ENCODE data around the gene TRAF3. TPM values are rescaled to one million over a fixed set of nuclear protein-coding genes. Genes with fewer than 3 reads are reported as not detected.
A peak's percentile ranks its signal among the peaks of the same experiment; 100 is the strongest.

TRAF3 gene
- total RNA-seq, 1 experiment from 2014 or later, result 14.0 TPM

DNA sequence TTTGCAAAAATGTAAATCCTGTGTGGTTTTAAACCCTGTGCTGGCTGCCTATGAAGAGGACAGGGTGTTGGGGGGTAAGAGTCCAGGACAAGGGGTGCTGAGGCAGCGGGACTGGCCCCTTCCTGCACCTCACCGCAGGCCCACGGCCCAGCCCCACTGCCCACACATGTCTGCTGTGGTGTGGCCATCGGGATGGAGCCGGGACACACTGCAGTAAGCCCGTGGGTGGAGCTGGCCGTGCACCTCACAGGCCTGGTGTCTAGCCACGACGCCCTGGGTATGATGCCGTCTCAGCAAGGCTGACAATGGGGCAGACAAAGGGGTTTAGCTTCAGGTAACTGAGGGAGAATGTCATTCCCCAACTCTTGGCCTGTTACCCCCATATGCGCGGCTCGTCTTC, 164.8 kb downstream of the TRAF3 start:
- H3K27me3 ChIP-seq, result no peaks in the 10 kb centered on the region
- no peaks in the 10 kb centered on the region for H3K9me3 ChIP-seq (replicated peaks)
- no peak overlapping the region for H3K27ac ChIP-seq
- DNase-seq, result no peak
- no peaks in the 10 kb centered on the region for H3K4me1 ChIP-seq
- peaks cover 11% of the 10 kb centered on the region; the same call in 1 of the 2 replicates for H3K36me3 ChIP-seq
- H3K4me3 ChIP-seq, result no peak overlapping the region

DNA sequence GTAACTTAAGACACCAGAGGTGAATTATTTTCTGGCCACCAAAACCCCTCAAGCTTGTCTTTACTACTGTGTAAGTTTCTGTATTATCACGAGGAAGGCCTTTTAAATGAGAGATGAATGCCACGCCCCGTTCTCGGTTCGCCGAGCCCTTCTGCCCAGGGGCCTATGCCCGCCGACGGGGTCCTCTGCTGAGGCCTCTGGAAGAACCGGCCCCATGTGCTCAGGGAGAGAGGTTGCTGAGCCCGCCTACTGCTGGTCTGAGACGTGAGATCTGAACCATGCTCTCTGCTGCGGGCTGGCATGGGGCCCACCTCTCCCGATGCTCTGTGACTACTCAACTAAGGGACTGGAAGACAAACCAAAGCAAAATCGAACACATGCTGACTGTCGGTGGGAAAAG, 166.2 kb downstream of the TRAF3 start:
- peaks cover 16% of the 10 kb centered on the region; the same call in 1 of the 2 replicates for H3K36me3 ChIP-seq
- DNase-seq, result no peak

DNA sequence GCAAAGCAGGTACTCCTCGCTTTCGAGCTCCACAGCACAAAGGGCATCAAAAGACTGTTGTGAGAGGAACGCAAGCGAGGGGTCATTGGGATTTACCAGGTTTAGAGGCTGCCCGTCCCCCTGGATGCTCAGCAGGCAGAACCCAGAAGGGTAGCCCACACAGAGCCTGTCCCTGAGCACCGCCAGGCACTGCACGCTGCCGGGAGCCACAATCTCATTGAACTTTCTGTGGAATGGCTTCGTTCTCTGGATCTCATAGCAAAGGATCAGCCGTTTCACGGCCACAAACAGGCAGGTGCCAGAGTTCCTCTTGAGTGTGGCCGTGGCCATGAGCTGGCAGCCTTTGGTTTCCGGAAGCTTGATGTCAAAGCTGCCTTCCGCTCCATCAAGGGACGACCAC, 166.7 kb downstream of the TRAF3 start:
- no peak overlapping the region for H3K4me3 ChIP-seq
- H3K36me3 ChIP-seq, result peaks cover 19% of the 10 kb centered on the region; the same call in 1 of the 2 replicates
- H3K9me3 ChIP-seq (replicated peaks), result no peaks in the 10 kb centered on the region
- H3K27me3 ChIP-seq, result no peaks in the 10 kb centered on the region
- H3K4me1 ChIP-seq, result 0 out of 2 replicates have a peak, but pooled peaks cover 3% of the 10 kb centered on the region
- no peak for DNase-seq
- H3K27ac ChIP-seq, result no peak overlapping the region

More for the DNA sequence above, 166.2 kb downstream of the TRAF3 start:
- Histone ChIP-seq H3K4me1 (no peaks in the 10 kb centered on the region), H3K27me3 (no peaks in the 10 kb centered on the region), H3K27ac (no peak overlapping the region), H3K4me3 (no peak overlapping the region), H3K9me3 (replicated peaks) (no peaks in the 10 kb centered on the region)

DNA sequence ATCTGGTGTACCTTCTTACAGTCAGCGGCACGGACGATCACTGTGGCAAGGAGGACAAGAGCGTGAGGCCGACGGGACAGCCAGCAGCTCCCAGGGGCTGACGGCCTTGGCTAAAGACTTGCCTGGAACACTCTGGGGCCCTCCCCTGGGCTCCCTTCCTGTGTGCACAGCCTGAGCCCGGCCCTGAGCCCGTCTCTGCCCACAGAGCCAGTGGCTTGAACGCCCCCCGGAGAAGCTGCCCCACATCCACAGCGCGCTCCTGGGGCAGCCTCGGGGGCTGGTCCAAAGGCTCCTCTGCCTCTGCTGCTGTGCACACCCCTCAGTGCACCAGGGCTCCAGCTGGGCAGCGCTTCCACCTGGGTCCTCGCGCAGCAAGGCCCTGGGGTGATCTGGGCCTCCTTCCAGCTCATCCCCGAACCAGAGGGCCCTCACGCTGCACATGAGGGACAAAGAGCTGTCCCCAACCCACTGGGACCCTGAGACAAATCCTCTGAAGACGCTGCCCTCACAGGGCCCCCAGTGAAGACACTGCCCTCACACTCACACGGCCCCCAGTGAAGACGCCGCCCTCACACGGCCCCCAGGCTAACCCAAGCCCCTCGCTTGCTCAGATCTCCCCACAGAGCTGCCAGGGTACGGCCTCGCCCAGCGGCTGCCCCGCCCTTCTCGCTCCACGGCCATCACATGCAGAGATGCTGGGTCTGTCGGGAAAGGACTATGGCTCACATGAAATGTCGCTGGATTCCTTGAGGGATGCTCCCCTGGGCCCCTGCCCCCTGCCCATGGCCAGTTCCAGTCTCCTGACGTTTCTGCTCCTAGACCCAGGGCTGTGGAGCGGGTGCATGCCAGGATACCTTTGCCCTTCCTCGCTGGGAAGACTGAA, 167.4 kb downstream of the TRAF3 start:
- Histone ChIP-seq H3K27me3 (no peaks in the 10 kb centered on the region), H3K27ac (no peak overlapping the region), H3K9me3 (replicated peaks) (no peaks in the 10 kb centered on the region), H3K36me3 (peaks cover 19% of the 10 kb centered on the region; the same call in 1 of the 2 replicates), H3K4me3 (no peak overlapping the region), H3K4me1 (0 out of 2 replicates have a peak, but pooled peaks cover 5% of the 10 kb centered on the region)
- no peak for DNase-seq

DNA sequence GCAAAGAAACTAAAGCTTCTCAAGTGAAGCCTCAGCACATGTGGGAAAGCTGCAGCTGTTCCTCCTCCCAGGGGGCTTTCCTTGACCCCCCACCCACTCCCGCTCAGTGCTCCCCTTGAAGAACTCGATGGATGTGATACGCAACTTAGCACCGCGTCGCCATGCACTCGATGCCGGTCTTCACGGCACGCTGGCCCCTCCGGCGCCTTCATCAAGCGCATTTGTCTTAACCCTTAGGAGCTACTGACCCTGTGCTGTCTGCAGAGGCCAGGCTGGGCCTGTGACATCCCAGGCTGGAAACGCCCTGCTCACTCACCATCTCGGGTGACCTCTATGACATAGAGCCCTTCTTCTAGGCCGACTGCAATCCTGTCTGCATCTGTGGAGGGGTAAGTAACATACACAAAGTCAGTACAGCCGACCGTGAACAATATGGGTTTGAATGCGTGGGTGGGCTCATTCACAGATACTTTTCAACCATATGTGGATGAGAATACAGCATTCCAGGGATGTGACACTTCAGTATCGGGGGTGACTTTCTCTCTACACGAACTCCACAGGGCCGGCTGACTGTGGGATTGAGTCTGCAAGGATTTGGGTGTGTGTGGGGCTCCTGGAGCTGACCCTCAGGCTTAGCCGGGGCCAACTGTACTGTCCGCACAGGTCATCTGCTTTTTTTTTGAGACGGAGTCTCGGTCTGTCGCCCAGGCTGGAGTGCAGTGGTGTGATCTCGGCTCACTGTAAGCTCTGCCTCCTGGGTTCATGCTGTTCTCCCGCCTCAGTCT, 168.3 kb downstream of the TRAF3 start:
- H3K4me1 ChIP-seq, result 0 out of 2 replicates have a peak, but pooled peaks cover 5% of the 10 kb centered on the region
- no peak overlapping the region for H3K27ac ChIP-seq
- no peak for DNase-seq
- H3K27me3 ChIP-seq, result no peaks in the 10 kb centered on the region
- H3K9me3 ChIP-seq (replicated peaks), result no peaks in the 10 kb centered on the region
- H3K4me3 ChIP-seq, result no peak overlapping the region
- H3K36me3 ChIP-seq, result peaks cover 23% of the 10 kb centered on the region; the same call in 1 of the 2 replicates

DNA sequence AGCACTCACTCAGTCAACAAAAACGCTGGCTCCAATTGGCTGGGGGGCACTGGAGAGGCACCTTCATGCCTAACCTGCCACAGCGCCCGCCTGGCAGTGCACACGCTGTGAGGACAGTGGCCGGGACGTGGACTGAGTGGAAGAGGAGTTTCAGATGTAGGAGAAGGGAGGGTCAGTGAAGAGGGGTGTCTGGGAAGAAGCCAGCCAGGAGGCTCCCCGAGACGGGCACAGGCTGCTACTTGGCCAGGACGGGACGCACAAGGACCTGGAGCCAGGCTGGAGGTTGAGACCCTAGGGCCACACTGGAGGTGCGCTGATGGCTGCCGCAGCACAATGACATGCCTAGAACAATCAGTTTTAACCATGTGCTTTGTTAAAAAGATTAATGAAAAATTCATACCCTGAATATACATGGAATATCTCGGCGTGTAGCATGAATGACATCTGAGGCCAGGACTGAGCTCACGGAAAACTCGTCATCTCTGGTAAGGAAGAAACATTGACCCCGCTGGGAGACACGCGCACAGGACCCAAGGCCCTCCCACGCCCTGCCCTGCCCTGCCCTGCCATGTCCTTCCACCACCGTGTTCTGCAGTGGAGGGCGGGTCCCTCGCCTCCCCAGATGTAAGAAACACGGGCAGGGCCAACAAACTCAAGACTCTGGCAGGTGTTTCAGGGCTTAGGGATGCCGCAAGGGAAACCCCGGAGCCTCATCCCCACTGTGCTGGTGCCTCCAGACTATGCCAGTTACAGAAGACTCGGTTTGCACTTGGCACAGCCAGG, 170.3 kb downstream of the TRAF3 start:
- Histone ChIP-seq H3K9me3 (replicated peaks) (no peaks in the 10 kb centered on the region), H3K27me3 (no peaks in the 10 kb centered on the region), H3K4me1 (peaks cover 19% of the 10 kb centered on the region), H3K36me3 (peaks cover 23% of the 10 kb centered on the region; the same call in 1 of the 2 replicates), H3K27ac (no peak overlapping the region), H3K4me3 (no peak overlapping the region)
- no peak for DNase-seq

DNA sequence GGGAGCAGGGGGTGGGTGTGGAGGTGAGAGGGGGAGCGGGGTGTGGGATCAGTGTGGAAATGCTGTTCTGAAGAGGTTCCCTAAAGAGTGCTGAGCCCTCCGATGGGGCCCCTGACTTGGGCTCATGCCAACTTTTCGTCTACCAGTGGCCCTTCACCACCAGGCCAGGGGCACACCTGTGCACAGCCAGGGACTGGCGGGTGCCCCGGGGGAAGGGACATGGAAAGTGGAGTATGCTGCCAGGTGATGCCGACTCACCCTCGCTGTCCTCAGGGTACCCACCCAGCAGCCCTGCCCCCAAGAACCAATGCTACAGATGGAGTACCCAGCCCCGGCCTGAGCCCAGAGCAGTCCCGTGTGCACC, 171.4 kb downstream of the TRAF3 start:
- no peak for DNase-seq
- no peaks in the 10 kb centered on the region for H3K9me3 ChIP-seq (replicated peaks)
- H3K36me3 ChIP-seq, result peaks cover 27% of the 10 kb centered on the region; the same call in 1 of the 2 replicates
- H3K4me1 ChIP-seq, result peaks cover 20% of the 10 kb centered on the region
- H3K27ac ChIP-seq, result no peak overlapping the region
- H3K4me3 ChIP-seq, result no peak overlapping the region
- no peaks in the 10 kb centered on the region for H3K27me3 ChIP-seq

DNA sequence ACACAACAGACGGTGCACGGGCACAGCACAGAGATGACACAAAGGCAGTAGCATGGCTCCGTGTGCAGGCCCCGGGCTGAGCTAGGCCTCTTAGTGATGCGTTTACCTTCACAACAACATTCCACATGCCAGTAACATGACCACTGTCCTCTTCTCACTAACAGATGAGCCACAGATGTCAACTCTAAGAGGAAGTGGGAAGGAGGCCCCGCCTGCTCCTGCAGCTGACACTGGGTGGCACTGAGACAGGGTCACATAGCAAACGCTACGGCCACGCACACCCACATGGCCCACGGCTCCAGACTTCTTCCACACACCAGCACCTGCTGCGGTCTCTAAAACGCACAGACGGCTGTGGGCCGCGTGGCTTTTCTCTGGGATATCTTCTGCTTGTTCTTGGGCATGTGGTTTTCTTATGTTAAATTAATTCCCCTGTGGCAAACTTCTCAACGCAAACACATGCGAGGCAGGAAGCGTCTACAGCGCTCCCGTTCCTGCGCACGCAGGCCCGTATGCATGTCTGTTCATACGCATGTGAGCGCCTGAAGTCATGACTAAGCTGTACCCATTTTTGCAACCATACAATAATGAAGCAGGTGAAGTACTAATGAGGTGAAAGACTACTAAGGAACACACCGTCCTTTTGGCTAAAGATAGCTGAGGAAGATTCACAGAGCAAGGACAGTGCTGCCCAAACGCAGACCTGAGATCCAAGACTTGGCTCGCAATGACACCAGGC, 172.0 kb downstream of the TRAF3 start:
- Histone ChIP-seq H3K9me3 (replicated peaks) (no peaks in the 10 kb centered on the region), H3K4me1 (peaks cover 20% of the 10 kb centered on the region), H3K27me3 (no peaks in the 10 kb centered on the region), H3K27ac (no peak overlapping the region), H3K36me3 (peaks cover 29% of the 10 kb centered on the region; the same call in 1 of the 2 replicates), H3K4me3 (no peak overlapping the region)
- no peak for DNase-seq

DNA sequence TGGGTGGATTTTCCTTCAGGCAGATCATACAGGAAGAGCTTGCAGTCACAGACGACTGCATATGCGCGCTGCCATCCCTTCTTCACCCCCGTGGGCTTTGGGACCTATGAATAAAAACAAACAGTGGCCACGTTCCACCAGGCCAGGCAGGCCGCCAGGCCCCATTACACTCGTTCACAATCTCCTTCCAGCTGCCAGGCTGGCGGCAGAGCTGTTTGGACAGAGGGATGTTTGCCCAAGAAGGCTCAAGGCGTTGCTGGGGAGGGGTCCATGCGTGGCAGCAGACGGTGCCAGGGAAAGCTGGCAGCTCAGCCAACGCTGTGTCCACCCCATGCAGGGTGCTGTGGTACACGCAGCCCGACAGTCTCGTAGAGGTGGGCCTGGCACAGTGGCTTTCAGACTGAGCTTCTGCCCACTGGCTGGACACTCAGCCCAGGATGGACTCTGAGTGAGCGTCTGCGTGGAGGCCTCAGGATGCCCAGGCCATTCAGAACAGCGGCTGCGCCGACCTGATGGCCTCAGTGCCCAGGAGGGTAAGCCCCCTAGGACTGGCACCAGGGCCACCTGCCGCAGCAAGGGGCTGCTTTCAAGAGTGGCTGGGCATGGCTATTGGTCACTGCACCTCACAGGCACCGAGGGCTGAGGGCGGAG, 172.7 kb downstream of the TRAF3 start:
- Histone ChIP-seq H3K36me3 (peaks cover 28% of the 10 kb centered on the region; the same call in 1 of the 2 replicates), H3K27ac (no peak overlapping the region), H3K9me3 (replicated peaks) (no peaks in the 10 kb centered on the region), H3K27me3 (no peaks in the 10 kb centered on the region), H3K4me3 (no peak overlapping the region), H3K4me1 (peaks cover 20% of the 10 kb centered on the region)
- DNase-seq, result no peak

DNA sequence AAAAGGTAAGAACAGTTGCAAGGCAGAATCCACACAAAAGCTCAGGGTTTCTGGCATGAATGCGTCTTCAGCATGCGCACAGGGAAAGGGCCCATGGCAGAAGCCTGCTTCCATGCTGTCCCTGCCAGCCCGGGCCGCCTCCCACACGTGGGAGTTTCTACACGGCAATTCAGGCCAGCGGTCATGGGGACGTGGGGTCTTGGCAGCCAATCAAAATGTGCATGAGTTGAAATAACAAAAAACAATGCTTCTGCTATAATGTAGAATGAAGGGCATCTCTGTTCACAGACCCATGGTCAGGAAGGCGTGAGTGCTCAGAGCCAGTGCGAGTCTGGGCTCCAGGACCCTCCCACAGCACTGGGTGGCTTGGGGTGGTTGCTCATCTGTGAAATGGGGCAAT, 173.8 kb downstream of the TRAF3 start:
- H3K27ac ChIP-seq, result peak overlapping the region; percentile 59
- no peak for DNase-seq
- H3K4me1 ChIP-seq, result peaks cover 20% of the 10 kb centered on the region
- H3K27me3 ChIP-seq, result no peaks in the 10 kb centered on the region
- H3K4me3 ChIP-seq, result no peak overlapping the region
- peaks cover 27% of the 10 kb centered on the region; the same call in 1 of the 2 replicates for H3K36me3 ChIP-seq
- H3K9me3 ChIP-seq (replicated peaks), result no peaks in the 10 kb centered on the region

DNA sequence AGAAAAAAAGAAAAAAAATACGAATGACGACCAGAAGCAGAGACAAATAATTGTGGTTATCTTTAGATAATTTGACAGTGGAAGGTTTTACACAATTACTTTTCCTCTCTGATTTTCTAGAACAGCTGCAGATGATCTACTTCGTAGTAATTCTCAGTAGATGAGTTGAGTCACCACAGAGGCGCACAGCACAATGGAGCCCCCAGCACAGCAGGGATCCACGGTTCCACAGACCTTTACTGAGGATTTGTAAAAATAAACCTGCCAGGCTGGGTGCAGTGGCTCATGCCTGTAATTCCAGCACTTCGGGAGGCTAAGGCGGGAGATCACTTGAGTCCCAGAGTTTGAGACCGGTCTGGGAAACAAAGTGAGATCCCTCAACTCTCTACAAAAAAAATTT, 174.6 kb downstream of the TRAF3 start:
- Histone ChIP-seq H3K27me3 (no peaks in the 10 kb centered on the region), H3K27ac (peak overlapping the region; percentile 59), H3K4me1 (peaks cover 20% of the 10 kb centered on the region), H3K9me3 (replicated peaks) (no peaks in the 10 kb centered on the region), H3K36me3 (peaks cover 31% of the 10 kb centered on the region; the same call in 1 of the 2 replicates), H3K4me3 (no peak overlapping the region)
- peak; percentile 78 to 81 for DNase-seq

DNA sequence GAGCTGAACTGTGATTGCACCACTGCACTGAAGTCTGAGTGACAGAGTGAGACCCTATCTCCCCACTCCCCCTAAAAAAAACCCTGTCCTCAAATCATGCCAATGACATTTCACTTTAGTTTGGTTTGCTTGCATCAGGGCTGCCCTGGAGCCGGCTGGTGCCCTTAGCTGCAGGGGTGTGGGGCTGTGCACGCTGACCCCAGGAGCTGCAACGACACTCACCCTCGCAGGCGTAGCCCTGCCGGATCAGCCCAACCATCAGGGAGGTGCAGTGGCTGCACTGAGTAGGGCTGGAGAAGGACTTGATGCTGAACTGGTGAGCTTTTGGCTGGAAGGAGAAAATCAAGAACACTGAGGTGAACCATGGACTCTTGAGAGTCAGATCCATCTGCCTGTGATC, 175.0 kb downstream of the TRAF3 start:
- no peak overlapping the region for H3K4me3 ChIP-seq
- no peaks in the 10 kb centered on the region for H3K9me3 ChIP-seq (replicated peaks)
- H3K4me1 ChIP-seq, result peaks cover 20% of the 10 kb centered on the region
- H3K36me3 ChIP-seq, result peaks cover 26% of the 10 kb centered on the region; the same call in 1 of the 2 replicates
- H3K27me3 ChIP-seq, result no peaks in the 10 kb centered on the region
- H3K27ac ChIP-seq, result peak overlapping the region; percentile 59; the same call in 1 of the 2 replicates
- no peak for DNase-seq

DNA sequence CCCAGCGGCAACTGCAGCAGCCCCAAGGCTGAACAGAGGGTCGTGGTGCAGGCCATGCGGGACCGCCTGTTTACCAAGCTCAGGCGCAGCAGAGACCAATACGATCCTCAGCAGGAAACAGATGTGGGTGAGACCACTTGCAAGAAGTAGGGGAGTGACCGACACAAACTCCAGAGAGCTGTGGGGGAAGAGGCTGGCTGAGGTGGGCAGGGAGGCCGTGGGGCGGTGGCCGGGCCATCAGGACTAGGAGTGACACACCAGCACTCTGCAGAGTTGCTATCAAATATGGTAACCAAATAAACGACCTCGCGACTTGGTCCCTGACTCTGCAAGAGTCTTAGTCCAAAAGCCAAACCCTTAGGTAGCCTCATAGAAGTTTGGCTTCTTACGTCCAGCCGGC, 175.9 kb downstream of the TRAF3 start:
- H3K27me3 ChIP-seq, result no peaks in the 10 kb centered on the region
- no peaks in the 10 kb centered on the region for H3K9me3 ChIP-seq (replicated peaks)
- H3K4me1 ChIP-seq, result peaks cover 20% of the 10 kb centered on the region
- no peak overlapping the region for H3K4me3 ChIP-seq
- DNase-seq, result no peak
- H3K27ac ChIP-seq, result no peak overlapping the region
- H3K36me3 ChIP-seq, result peaks cover 25% of the 10 kb centered on the region; the same call in 1 of the 2 replicates

All from SJCRH30 (cell line).